A673 (cell line): ENCODE data around the gene IRF2. TPM values are rescaled to one million over a fixed set of nuclear protein-coding genes. Genes with fewer than 3 reads are reported as not detected.
A peak's percentile ranks its signal among the peaks of the same experiment; 100 is the strongest.

Experiments
- BruUV-seq: library from RNA; stranded (reverse); fragments of 400-500 nt; replicated peaks from 2 replicates; lab custom pipeline; 2021; lab: Mats Ljungman, UMichigan
- CTCF ChIA-PET: fragments of 300-600 bp; sonication (Branson Sonifier 250); formaldehyde crosslinking; loops from one replicate; lab custom pipeline; 2022; ENCODE audit warnings: antibody characterized with exemption; lab: Charles Lee
- POLR2A ChIA-PET: fragments of 300-600 bp; sonication (Branson Sonifier 250); formaldehyde crosslinking; loops from one replicate; lab custom pipeline; 2022; ENCODE audit warnings: antibody characterized with exemption; ENCODE audit not compliant: low non-redundant PET; lab: Charles Lee
- DNase-seq: peaks from one replicate; pipeline ENCODE4 v3.0.0-alpha.2; 2015; ENCODE audit warnings: low spot score
- H3K27ac ChIP-seq: fragments of 200-600 bp; sonication (generic); 2 replicates; pipeline ENCODE4 v1.5.1; 2016; ENCODE audit warnings: mixed run types, low read depth, mild to moderate bottlenecking, mixed read lengths, antibody characterized with exemption, low read length; ENCODE audit not compliant: poor library complexity, severe bottlenecking
- H3K27me3 ChIP-seq: fragments of 200-600 bp; sonication (generic); replicated peaks from 2 replicates; pipeline ENCODE4 v1.6.1; 2017; ENCODE audit warnings: mixed run types, low read depth, mild to moderate bottlenecking, mixed read lengths, antibody characterized with exemption, low read length; ENCODE audit not compliant: insufficient read depth, poor library complexity
- H3K36me3 ChIP-seq: fragments of 200-600 bp; sonication (generic); 2 replicates; pipeline ENCODE4 v1.6.1; 2016; ENCODE audit warnings: mixed run types, mild to moderate bottlenecking, mixed read lengths, antibody characterized with exemption, low read length; ENCODE audit not compliant: insufficient read depth, poor library complexity, severe bottlenecking
- H3K4me1 ChIP-seq: fragments of 200-600 bp; sonication (generic); 2 replicates; pipeline ENCODE4 v1.6.1; 2017; ENCODE audit warnings: mixed run types, mild to moderate bottlenecking, mixed read lengths, antibody characterized with exemption, low read length; ENCODE audit not compliant: insufficient read depth, poor library complexity, severe bottlenecking
- H3K4me3 ChIP-seq: fragments of 200-600 bp; sonication (generic); 2 replicates; pipeline ENCODE4 v1.5.1; 2016; ENCODE audit warnings: low read depth, mixed run types, mild to moderate bottlenecking, mixed read lengths, low read length; ENCODE audit not compliant: poor library complexity, severe bottlenecking
- H3K9me3 ChIP-seq: fragments of 200-600 bp; sonication (generic); 2 replicates; pipeline ENCODE4 v1.6.1; 2016; ENCODE audit warnings: mixed run types, low read depth, mild to moderate bottlenecking, mixed read lengths, antibody characterized with exemption, low read length; ENCODE audit not compliant: poor library complexity, severe bottlenecking
- CTCF ChIP-seq: fragments of 300-800, 200-600 bp; sonication (generic); conservative IDR thresholded peaks from 2 replicates; pipeline ENCODE4 v1.5.1; 2017; ENCODE audit warnings: low read depth, mild to moderate bottlenecking, antibody characterized with exemption, low read length, moderate library complexity, mixed read lengths
- EZH2 ChIP-seq: fragments of 200-600 bp; sonication (generic); IDR thresholded peaks from 2 replicates; pipeline ENCODE4 v1.6.1; 2017; ENCODE audit warnings: borderline replicate concordance, low read depth, mild to moderate bottlenecking, mixed read lengths, antibody characterized with exemption, low read length; ENCODE audit not compliant: poor library complexity, severe bottlenecking
- intact Hi-C: fragments of 100-400 bp; cut with micrococcal nuclease; formaldehyde crosslinking; loops from one replicate; pipeline ENCODE4 v1.10.0; 2022; ENCODE audit not compliant: unreplicated experiment
- total RNA-seq: library from RNA; stranded (reverse); gene quantifications from 2 replicates; pipeline ENCODE4 v1.2.3, GENCODE V29; 2021

IRF2 gene
- total RNA-seq, 1 experiment from 2014 or later, result 28.2 TPM

GRCh38 chr4:184413261-184414046 is 60.9 kb downstream of the IRF2 start:
- ChIA-PET CTCF (no interaction called here), POLR2A (no interaction called here)
- no peak for TF ChIP-seq CTCF
- TF ChIP-seq EZH2, result no peak
- Histone ChIP-seq H3K4me1 (peaks cover 15% of the 10 kb centered on the region), H3K27me3 (no peaks in the 10 kb centered on the region), H3K27ac (peak overlapping the region; percentile 2), H3K9me3 (no peaks in the 10 kb centered on the region), H3K36me3 (peaks cover 22% of the 10 kb centered on the region), H3K4me3 (no peak overlapping the region)
- no TSS peak for BruUV-seq
- no peak for DNase-seq
- intact Hi-C loops, result no loop called here

- Histone ChIP-seq H3K27ac (no peak overlapping the region), H3K36me3 (peaks cover 22% of the 10 kb centered on the region), H3K4me3 (no peak overlapping the region), H3K9me3 (no peaks in the 10 kb centered on the region), H3K27me3 (no peaks in the 10 kb centered on the region), H3K4me1 (peaks cover 19% of the 10 kb centered on the region)
- ChIA-PET POLR2A (no interaction called here), CTCF (no interaction called here)
- DNase-seq, result no peak
- intact Hi-C loops, result no loop called here
- no TSS peak for BruUV-seq
- TF ChIP-seq EZH2 (no peak), CTCF (no peak)
Measured at GRCh38 chr4:184410748-184411147, 63.6 kb downstream of the IRF2 start.

GRCh38 chr4:184409911-184410692 is 64.2 kb downstream of the IRF2 start:
- no peak for DNase-seq
- Histone ChIP-seq H3K4me1 (peaks cover 19% of the 10 kb centered on the region), H3K4me3 (no peak overlapping the region), H3K27ac (no peak overlapping the region), H3K36me3 (peaks cover 22% of the 10 kb centered on the region), H3K27me3 (no peaks in the 10 kb centered on the region), H3K9me3 (no peaks in the 10 kb centered on the region)
- intact Hi-C loops, result no loop called here
- CTCF ChIA-PET, result no interaction called here
- POLR2A ChIA-PET, result interaction anchor here (0.7 kb wide), 1 partner anchor 128 kb away, joined by 15 read pairs; no protein-coding TSS in a partner anchor
- TF ChIP-seq EZH2, result no peak
- TF ChIP-seq CTCF, result no peak
- no TSS peak for BruUV-seq
